Adrenal gland (tissue), 5 donors: ENCODE results near the gene SHCBP1L.

ENCODE experiments used
- POLR2A ChIP-seq, 2 donors: fragments of 450-650 bp; IDR thresholded peaks; one replicate each; pipeline ENCODE4 v1.6.1; 2017; ENCODE audit warnings: antibody characterized with exemption in 2 of 2, mild to moderate bottlenecking in 2 of 2, moderate library complexity in 1 of 2
- TF ChIP-seq, protein P1 (sequence below), 6 experiments: fragments of 450-650 bp in 4 of 6; fragments of 200-600 bp in 2 of 6; sonication (generic) in 1 of 6; IDR thresholded peaks; 1 replicate in 5 of 6; 2 replicates in 1 of 6; pipeline versions ENCODE4 v1.5.1 to v1.8.0; 2016 to 2021; ENCODE audit warnings: antibody characterized with exemption in 6 of 6, mild to moderate bottlenecking in 2 of 6, moderate library complexity in 1 of 6
- donor health status: DM: no; HTN: no; CAD: no.

DNA sequence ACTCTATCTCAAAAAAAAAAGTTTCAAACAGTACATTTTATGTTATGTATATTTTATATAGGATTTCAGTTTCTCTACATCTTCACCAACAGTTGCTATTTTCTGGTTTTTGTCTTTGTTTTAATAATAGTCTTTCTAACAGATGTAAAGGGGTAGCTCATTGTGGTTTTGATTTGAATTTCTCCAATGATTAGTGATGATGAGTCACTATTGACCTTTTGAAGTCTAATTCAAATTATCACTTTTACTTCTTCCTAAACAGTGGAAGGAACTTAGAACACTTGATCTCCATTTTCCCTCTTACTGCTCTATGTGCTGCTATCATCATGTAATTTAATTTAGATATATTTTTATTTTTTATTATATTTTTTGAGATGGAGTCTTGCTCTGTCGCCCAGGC lies 31.7 kb upstream of the SHCBP1L start:
- TF ChIP-seq, protein P1, sequence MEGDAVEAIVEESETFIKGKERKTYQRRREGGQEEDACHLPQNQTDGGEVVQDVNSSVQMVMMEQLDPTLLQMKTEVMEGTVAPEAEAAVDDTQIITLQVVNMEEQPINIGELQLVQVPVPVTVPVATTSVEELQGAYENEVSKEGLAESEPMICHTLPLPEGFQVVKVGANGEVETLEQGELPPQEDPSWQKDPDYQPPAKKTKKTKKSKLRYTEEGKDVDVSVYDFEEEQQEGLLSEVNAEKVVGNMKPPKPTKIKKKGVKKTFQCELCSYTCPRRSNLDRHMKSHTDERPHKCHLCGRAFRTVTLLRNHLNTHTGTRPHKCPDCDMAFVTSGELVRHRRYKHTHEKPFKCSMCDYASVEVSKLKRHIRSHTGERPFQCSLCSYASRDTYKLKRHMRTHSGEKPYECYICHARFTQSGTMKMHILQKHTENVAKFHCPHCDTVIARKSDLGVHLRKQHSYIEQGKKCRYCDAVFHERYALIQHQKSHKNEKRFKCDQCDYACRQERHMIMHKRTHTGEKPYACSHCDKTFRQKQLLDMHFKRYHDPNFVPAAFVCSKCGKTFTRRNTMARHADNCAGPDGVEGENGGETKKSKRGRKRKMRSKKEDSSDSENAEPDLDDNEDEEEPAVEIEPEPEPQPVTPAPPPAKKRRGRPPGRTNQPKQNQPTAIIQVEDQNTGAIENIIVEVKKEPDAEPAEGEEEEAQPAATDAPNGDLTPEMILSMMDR (IDR thresholded peaks at IDR 0.05), result no peak
- TF ChIP-seq POLR2A (IDR thresholded peaks at IDR 0.05), result no peak
